Subcutaneous abdominal adipose tissue (tissue), 5 donors: ENCODE data around the gene TOR1B.
"Not testable (repeated sequence)": the region's sequence is repeated elsewhere in the genome, so short reads cannot be mapped to it uniquely, and the experiment has no call there.

Source experiments
- H3K27ac ChIP-seq: one replicate; pipeline ENCODE4 v1.7.0; 2013; ENCODE audit warnings: low read depth, mild to moderate bottlenecking, inconsistent platforms, low read length, moderate library complexity
- H3K27me3 ChIP-seq, 5 donors: one replicate each; pipeline ENCODE4 v1.7.0; 2013; ENCODE audit warnings: low read length in 5 of 5, inconsistent platforms in 1 of 5; ENCODE audit not compliant: control insufficient read depth in 5 of 5, insufficient read depth in 4 of 5
- H3K36me3 ChIP-seq, 5 donors: one replicate each; pipeline ENCODE4 v1.7.0; 2013; ENCODE audit warnings: low read length in 5 of 5; ENCODE audit not compliant: control insufficient read depth in 5 of 5, insufficient read depth in 5 of 5
- H3K4me1 ChIP-seq, 5 donors: one replicate each; pipeline ENCODE4 v1.7.0; 2013; ENCODE audit warnings: low read length in 5 of 5, mild to moderate bottlenecking in 3 of 5, moderate library complexity in 1 of 5; ENCODE audit not compliant: control insufficient read depth in 5 of 5, insufficient read depth in 5 of 5
- H3K4me3 ChIP-seq, 5 donors: one replicate each; pipeline ENCODE4 v1.7.0; 2013; ENCODE audit warnings: low read length in 5 of 5, low read depth in 1 of 5
- H3K9ac ChIP-seq, 5 donors: one replicate each; pipeline ENCODE4 v1.7.0; 2013; ENCODE audit warnings: low read length in 5 of 5, mild to moderate bottlenecking in 4 of 5, moderate library complexity in 3 of 5
- H3K9me3 ChIP-seq, 5 donors: one replicate each; pipeline ENCODE4 v1.7.0; 2013; ENCODE audit warnings: low read length in 5 of 5; ENCODE audit not compliant: control insufficient read depth in 5 of 5
- donor health status: healthy.
- donor health status: healthy.
- donor health status: healthy.
- donor health status: healthy.
- donor health status: healthy.

The TOR1B gene

DNA sequence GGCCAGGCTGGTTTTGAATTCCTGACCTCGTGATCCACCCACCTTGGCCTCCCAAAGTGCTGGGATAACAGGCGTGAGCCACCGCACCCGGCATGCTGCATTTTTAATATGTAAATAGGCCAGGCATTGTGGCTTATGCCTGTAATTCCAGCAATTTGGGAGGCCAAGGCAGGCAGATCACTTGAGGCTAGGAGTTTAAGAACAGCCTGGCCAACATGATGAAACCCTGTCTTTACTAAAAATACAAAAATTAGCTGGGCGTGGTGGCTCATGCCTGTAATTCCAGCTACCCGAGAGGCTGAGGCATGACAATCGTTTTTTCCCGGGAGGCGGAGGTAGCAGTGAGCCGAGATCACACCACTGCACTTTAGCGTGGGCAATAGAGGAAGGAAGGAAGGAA, 18.0 kb upstream of the TOR1B start:
- not testable (repeated sequence) for H3K36me3 ChIP-seq, H3K4me3 ChIP-seq, H3K9me3 ChIP-seq, H3K9ac ChIP-seq, H3K27me3 ChIP-seq, H3K27ac ChIP-seq, H3K4me1 ChIP-seq

DNA sequence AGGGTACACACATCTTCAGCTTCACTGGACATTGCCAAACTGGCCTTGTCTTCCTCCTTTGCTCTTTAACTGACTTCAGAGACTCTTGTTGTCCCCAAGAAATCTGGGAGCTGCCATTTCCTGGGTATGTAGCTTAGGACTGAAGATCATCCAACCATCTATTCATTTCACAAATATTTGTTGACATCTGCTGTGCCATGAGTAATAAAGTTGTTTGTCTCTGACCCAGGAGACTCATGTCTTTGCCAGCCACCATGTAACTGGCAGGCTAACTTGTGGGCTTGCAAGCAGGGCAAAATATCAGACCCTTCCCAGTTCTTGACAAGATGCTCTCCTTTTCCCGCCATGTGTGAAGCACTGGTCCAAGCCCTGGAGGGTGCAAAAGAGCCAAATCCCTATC, 17.1 kb upstream of the TOR1B start:
- H3K27me3 ChIP-seq, result peaks cover 0 to 8% (median 0%) of the 10 kb centered on the region in 5 donors
- no peak overlapping the region for H3K4me3 ChIP-seq

GRCh38 chr9:129786481-129786880, 16.5 kb upstream of the TOR1B start:
- no peak overlapping the region for H3K27ac ChIP-seq
- H3K9me3 ChIP-seq, result no peaks in the 10 kb centered on the region
- no peaks in the 10 kb centered on the region for H3K36me3 ChIP-seq
- H3K27me3 ChIP-seq, result peaks cover 0 to 8% (median 0%) of the 10 kb centered on the region in 5 donors
- no peak overlapping the region for H3K4me3 ChIP-seq
- H3K9ac ChIP-seq, result no peak overlapping the region
- peaks cover 0 to 3% (median 0%) of the 10 kb centered on the region in 5 donors for H3K4me1 ChIP-seq

More for the DNA sequence above, 17.1 kb upstream of the TOR1B start:
- Histone ChIP-seq H3K27ac (no peak overlapping the region), H3K9ac (no peak overlapping the region), H3K9me3 (no peaks in the 10 kb centered on the region), H3K36me3 (no peaks in the 10 kb centered on the region), H3K4me1 (peaks cover 0 to 3% (median 0%) of the 10 kb centered on the region in 5 donors)

DNA sequence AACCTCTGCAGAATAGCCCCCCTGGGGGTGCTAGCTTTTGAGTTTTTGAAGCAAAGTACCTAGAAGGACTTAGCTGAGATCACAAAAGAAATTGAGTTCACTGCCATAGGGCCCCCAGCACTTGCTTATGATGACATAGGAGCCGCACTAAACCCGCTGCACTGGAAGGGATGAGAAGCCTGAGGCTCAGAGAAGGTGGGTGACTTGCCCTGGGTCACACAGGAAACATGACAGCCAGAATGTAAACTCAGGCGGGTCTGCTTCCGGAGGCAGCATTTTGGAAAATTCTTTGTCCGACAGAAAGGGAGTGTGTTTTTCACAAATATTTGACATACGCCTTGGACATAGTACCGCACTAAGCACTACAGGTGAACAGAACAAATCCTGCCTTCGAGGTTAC, 8.4 kb upstream of the TOR1B start:
- no peak overlapping the region for H3K27ac ChIP-seq

DNA sequence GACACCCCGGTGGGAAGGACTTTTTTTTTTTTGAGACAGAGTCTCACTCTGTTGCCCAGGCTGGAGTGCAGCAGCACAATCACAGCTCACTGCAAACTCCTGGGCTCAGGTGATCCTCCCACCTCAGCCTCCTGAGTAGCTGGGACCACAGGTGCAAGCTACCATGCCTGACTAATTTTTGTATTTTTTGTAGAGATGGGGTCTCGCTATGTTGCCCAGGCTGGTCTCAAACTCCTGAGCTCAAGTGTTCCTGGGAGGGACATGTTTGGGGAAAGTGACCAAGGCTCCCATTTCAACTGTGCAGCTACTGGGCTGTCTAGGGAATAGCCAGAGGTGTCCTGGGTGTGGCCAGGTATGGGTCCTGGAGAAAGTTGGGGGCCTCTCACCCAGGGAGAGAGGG, 7.0 kb upstream of the TOR1B start:
- H3K9me3 ChIP-seq, H3K9ac ChIP-seq, H3K4me1 ChIP-seq, H3K4me3 ChIP-seq, H3K27ac ChIP-seq, H3K36me3 ChIP-seq: not testable (repeated sequence)
- H3K27me3 ChIP-seq, result peaks cover 5 to 20% (median 8%) of the 10 kb centered on the region in 5 donors

More for the DNA sequence above, 8.4 kb upstream of the TOR1B start:
- Histone ChIP-seq H3K9me3 (no peaks in the 10 kb centered on the region), H3K4me1 (no peaks in the 10 kb centered on the region), H3K4me3 (no peak overlapping the region), H3K27me3 (peaks cover 5 to 20% (median 8%) of the 10 kb centered on the region in 5 donors), H3K36me3 (no peaks in the 10 kb centered on the region), H3K9ac (no peak overlapping the region)

DNA sequence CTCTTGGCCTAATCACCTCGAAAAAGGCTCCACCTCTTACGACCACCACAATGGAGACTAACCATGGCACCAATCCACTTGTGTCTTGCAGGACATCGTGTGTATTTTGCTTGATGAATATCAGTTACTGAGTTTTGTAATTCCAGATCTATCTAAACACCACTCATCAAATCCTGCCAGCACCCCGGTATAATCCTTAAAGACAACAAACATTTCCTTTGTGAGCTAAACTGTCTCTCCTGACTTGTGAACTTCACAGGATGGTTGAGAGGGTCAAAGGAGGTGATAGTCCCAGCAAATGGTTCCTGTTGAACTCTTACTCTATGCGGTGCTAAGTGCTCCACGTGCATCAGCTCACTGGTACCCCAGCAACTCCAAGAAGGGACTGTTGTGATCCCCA, 4.0 kb upstream of the TOR1B start:
- Histone ChIP-seq H3K4me1 (peaks cover 0 to 6% (median 6%) of the 10 kb centered on the region in 5 donors), H3K27me3 (peaks cover 5 to 14% (median 8%) of the 10 kb centered on the region in 5 donors), H3K4me3 (no peak overlapping the region), H3K27ac (no peak overlapping the region), H3K9me3 (no peaks in the 10 kb centered on the region), H3K36me3 (no peaks in the 10 kb centered on the region), H3K9ac (no peak overlapping the region)

DNA sequence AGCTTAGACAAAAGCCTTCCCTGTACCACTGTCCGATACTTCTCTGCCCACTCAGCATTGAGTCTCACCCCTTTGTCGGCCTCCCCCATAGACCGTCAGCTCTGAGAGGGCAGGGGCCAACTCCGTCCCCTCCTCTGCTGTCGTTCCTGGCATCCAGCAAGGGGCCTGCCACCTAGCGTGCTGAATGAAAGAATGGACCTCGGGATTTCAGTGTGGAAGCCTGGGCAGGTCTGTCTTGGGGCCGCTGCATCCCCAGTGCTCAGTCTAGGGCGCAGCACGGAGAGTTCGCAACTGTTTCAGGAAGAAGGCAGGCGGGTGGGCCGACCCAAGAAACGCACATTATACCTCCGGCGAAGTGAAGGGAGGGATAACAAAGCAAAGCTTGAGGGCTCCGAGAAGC, 1.5 kb upstream of the TOR1B start:
- no peaks in the 10 kb centered on the region for H3K9me3 ChIP-seq
- peaks cover 0 to 8% (median 0%) of the 10 kb centered on the region in 5 donors for H3K36me3 ChIP-seq
- peaks cover 0 to 13% (median 10%) of the 10 kb centered on the region in 5 donors for H3K4me1 ChIP-seq
- H3K27me3 ChIP-seq, result no peaks in the 10 kb centered on the region
- no peak overlapping the region for H3K27ac ChIP-seq
- no peak overlapping the region for H3K4me3 ChIP-seq
- H3K9ac ChIP-seq, result no peak overlapping the region

DNA sequence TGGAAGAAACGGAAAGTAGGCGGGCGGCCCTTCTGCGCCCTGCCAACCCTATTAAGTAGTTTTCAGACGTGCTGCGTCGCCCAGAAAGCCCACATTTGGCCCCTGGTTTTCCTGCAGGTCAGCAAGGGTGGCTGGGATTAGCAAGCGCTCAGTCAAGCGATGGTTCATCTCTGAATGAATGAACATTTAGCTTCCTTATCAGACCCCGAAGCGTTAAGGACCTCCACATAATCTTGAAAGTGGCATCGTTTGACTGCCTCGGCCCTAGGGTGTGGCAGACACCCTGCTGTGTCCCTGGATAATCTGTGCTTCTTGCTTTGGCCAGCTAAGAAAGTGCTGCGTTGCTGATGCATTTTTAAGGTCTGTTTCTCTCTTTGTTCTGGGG, 684 bp downstream of the TOR1B start:
- Histone ChIP-seq H3K9ac (peak overlapping the region; percentile 30 to 80 (median 71)), H3K4me3 (peak overlapping the region; percentile 71 to 92 (median 83)), H3K27me3 (no peaks in the 10 kb centered on the region), H3K4me1 (peaks cover 0 to 13% (median 10%) of the 10 kb centered on the region in 5 donors), H3K36me3 (peaks cover 0 to 17% (median 8%) of the 10 kb centered on the region in 5 donors), H3K9me3 (no peaks in the 10 kb centered on the region), H3K27ac (peak overlapping the region; percentile 46)

DNA sequence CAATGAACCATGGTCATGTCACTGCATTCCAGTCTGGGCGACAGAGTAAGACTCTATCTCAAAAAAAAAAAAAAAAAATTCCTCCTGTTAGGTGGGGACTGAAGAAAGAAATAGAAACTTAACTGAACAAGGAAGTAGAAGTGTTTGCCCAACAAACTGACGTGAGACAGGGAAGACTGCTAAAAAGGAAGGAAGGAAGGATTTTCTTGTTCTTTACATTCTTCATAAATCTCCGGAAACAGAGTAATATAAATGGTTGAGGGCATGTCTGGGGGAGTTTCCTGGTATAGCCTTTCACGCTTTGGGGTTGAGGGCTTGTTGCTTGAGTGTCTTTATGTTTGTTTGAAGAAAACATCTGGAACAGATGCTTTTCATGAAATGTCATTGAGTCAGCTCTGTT, 3.1 kb downstream of the TOR1B start:
- Histone ChIP-seq H3K9ac (no peak overlapping the region), H3K36me3 (peaks cover 0 to 39% (median 30%) of the 10 kb centered on the region in 5 donors), H3K27ac (no peak overlapping the region), H3K4me1 (peaks cover 0 to 13% (median 10%) of the 10 kb centered on the region in 5 donors), H3K9me3 (no peaks in the 10 kb centered on the region), H3K27me3 (no peaks in the 10 kb centered on the region), H3K4me3 (no peak overlapping the region)

DNA sequence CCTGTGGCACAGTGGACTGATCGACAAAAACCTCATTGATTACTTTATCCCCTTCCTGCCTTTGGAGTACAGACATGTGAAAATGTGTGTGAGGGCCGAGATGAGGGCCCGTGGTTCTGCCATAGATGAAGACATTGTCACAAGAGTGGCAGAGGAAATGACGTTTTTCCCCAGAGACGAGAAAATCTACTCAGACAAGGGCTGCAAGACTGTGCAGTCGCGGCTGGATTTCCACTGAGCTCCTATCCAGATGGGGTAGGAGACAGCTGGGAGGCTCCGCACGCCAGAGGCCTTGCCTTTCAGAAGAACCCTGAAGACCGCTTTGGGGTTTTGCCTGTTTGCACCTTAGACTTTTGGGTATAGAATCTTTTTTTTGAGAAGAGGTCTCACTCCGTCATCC, 6.4 kb downstream of the TOR1B start:
- Histone ChIP-seq H3K9me3 (no peaks in the 10 kb centered on the region), H3K4me1 (peaks cover 0 to 3% (median under 1%) of the 10 kb centered on the region in 5 donors), H3K9ac (no peak overlapping the region), H3K4me3 (no peak overlapping the region), H3K36me3 (peaks cover 0 to 62% (median 41%) of the 10 kb centered on the region in 5 donors), H3K27me3 (no peaks in the 10 kb centered on the region), H3K27ac (no peak overlapping the region)

DNA sequence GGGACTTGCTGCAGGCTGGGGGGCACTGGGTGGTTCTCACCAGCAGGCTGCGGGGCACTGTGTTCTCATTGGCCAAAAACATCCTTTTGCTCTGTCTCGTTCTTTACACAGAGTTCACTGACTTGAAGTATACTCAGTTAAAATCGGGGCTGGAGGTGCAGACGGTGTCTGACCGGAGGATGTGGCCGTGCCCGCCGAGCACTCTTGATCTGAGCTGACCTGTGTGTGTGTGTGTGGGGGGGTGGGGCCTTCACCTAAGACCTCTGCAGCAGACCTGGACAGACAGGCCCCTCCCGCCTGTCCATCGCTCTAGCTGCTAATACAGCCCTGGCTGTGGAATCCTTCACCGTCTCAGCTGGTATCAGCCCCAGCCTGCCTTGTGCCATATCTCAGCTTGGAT, 7.1 kb downstream of the TOR1B start:
- Histone ChIP-seq H3K27ac (no peak overlapping the region), H3K9ac (no peak overlapping the region), H3K36me3 (peaks cover 0 to 70% (median 48%) of the 10 kb centered on the region in 5 donors)

More for the DNA sequence above, 7.1 kb downstream of the TOR1B start:
- peaks cover 0 to 3% (median 0%) of the 10 kb centered on the region in 5 donors for H3K4me1 ChIP-seq
- no peaks in the 10 kb centered on the region for H3K9me3 ChIP-seq
- H3K4me3 ChIP-seq, result no peak overlapping the region
- no peaks in the 10 kb centered on the region for H3K27me3 ChIP-seq
